CD8-positive, alpha-beta memory T cell (primary cell): Measurements from ENCODE around the gene PDIA5. TPM values are rescaled to one million over a fixed set of nuclear protein-coding genes. Genes with fewer than 3 reads are reported as not detected.

ENCODE experiments used
- CTCF ChIA-PET: fragments of 350-600 bp; sonication (Branson Sonifier 250); formaldehyde crosslinking; loops from one replicate; lab custom pipeline; 2021; ENCODE audit warnings: antibody characterized with exemption; lab: Charles Lee
- POLR2A ChIA-PET: fragments of 350-600 bp; sonication (Branson Sonifier 250); formaldehyde crosslinking; loops from one replicate; lab custom pipeline; 2021; ENCODE audit warnings: antibody characterized with exemption; lab: Charles Lee
- DNase-seq, 5 donors: peaks; one replicate each; pipeline versions ENCODE4 v3.0.0 to v3.0.0-alpha.2; 2020 to 2022; ENCODE audit warnings: mixed read lengths in 1 of 5
- H3K27ac ChIP-seq: one replicate; pipeline ENCODE4 v1.7.0; 2013; ENCODE audit warnings: low read depth, mild to moderate bottlenecking, low read length, moderate library complexity
- H3K27me3 ChIP-seq: 2 replicates; pipeline ENCODE4 v1.7.0; 2013; ENCODE audit warnings: low read length, mild to moderate bottlenecking; ENCODE audit not compliant: insufficient read depth, poor library complexity, severe bottlenecking
- H3K36me3 ChIP-seq: 2 replicates; pipeline ENCODE4 v1.7.0; 2013; ENCODE audit warnings: mild to moderate bottlenecking, low read length, moderate library complexity; ENCODE audit not compliant: insufficient read depth
- H3K4me1 ChIP-seq: 2 replicates; pipeline ENCODE4 v1.7.0; 2013; ENCODE audit warnings: mild to moderate bottlenecking, low read length, moderate library complexity; ENCODE audit not compliant: insufficient read depth
- H3K4me3 ChIP-seq: 2 replicates; pipeline ENCODE4 v1.7.0; 2013; ENCODE audit warnings: mild to moderate bottlenecking, low read length
- H3K9me3 ChIP-seq: 2 replicates; pipeline ENCODE4 v1.7.0; 2013; ENCODE audit warnings: mild to moderate bottlenecking, low read length
- H3K27ac Mint-ChIP-seq, 8 donors: one replicate each; pipeline ENCODE4 v1.8.0; 2020 to 2021; ENCODE audit warnings: mixed read lengths in 8 of 8, mild to moderate bottlenecking in 6 of 8, inconsistent platforms in 3 of 8, moderate library complexity in 3 of 8
- H3K27me3 Mint-ChIP-seq, 2 donors: one replicate each; pipeline ENCODE4 v1.8.0; 2020 to 2021; ENCODE audit warnings: mixed read lengths in 2 of 2, mild to moderate bottlenecking in 1 of 2, moderate library complexity in 1 of 2
- H3K36me3 Mint-ChIP-seq, 3 donors: one replicate each; pipeline ENCODE4 v1.8.0; 2020 to 2021; ENCODE audit warnings: mixed read lengths in 3 of 3, inconsistent platforms in 1 of 3, mild to moderate bottlenecking in 1 of 3
- H3K4me1 Mint-ChIP-seq, 3 donors: one replicate each; pipeline ENCODE4 v1.8.0; 2020 to 2021; ENCODE audit warnings: mixed read lengths in 3 of 3, inconsistent platforms in 1 of 3, mild to moderate bottlenecking in 1 of 3
- H3K4me3 Mint-ChIP-seq, 7 donors: one replicate each; pipeline ENCODE4 v1.8.0; 2020 to 2021; ENCODE audit warnings: mixed read lengths in 7 of 7, mild to moderate bottlenecking in 6 of 7, moderate library complexity in 4 of 7, inconsistent platforms in 2 of 7
- H3K9me3 Mint-ChIP-seq, 5 donors: one replicate each; pipeline ENCODE4 v1.8.0; 2020 to 2022; ENCODE audit warnings: mixed read lengths in 5 of 5, mild to moderate bottlenecking in 3 of 5, moderate library complexity in 2 of 5, inconsistent platforms in 1 of 5
- polyA plus RNA-seq: library from polyadenylated mRNA; unstranded; fragments of 300-500 nt; fragmentation: Illumina TruSeq; gene quantifications from one replicate; pipeline ENCODE4 v1.2.3, GENCODE V29; 2021
- total RNA-seq, 2 experiments: library from RNA; stranded (reverse); gene quantifications; one replicate each; pipeline ENCODE4 v1.2.3, GENCODE V29; 2021

Gene PDIA5
- total and polyA plus RNA-seq, 3 experiments from 2014 or later = 4.4 to 18.2 (median 12.7) TPM

DNA sequence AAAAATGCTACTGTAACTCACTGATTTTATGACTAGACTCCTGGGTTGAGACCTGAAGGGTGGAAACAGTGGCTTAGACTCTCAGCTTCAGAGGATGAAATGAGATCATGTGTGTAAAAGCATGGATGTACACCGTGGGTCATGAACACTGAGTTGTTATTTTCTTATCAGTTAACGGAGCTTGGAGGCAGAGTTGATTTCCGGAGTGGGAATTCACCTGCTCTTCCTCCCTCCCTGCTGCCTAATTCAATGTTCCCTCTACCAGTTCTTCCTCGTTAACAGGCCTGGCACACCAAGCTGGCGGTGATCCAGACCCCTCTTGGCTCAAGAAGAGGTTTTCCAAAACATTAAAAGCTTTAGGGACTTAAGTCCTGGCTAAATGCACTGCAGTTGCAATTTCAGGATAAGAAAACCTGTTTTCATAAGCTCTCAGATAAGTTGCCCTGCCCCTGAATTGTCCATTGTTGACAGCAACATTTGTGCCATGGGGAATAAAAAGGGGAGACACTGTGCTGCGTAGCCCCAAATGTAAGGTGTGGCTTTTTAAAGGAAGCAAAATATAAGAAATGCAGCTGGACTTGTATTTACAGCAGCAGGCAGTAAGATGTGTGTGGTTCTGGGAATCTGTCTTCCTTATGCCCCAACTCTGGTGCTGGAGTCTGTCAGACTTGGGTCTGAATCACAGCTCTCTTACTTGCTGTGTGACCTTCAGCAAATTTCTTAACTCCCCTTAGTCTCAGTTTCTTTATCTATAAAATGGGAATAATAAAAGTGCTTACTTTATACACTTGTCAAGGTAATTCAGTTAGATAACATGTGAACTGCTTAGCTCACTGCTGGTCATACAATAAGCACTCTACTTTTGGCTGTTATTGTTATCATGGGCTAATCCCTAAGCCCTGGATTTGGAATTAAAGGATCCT lies 9.9 kb downstream of the PDIA5 start:
- no peak overlapping the region for H3K4me3 Mint-ChIP-seq
- H3K9me3 Mint-ChIP-seq = no peaks in the 10 kb centered on the region
- no peak for DNase-seq
- POLR2A ChIA-PET = no interaction called here
- H3K27me3 Mint-ChIP-seq = no peaks in the 10 kb centered on the region
- CTCF ChIA-PET = no interaction called here
- H3K4me1 ChIP-seq = no peaks in the 10 kb centered on the region
- H3K36me3 ChIP-seq = no peaks in the 10 kb centered on the region
- H3K27me3 ChIP-seq = no peaks in the 10 kb centered on the region
- peaks cover 0 to 3% (median 0%) of the 10 kb centered on the region in 3 donors for H3K36me3 Mint-ChIP-seq
- H3K27ac ChIP-seq = no peak overlapping the region
- H3K4me1 Mint-ChIP-seq = peaks cover 2 to 10% (median 3%) of the 10 kb centered on the region in 3 donors
- no peaks in the 10 kb centered on the region for H3K9me3 ChIP-seq
- H3K27ac Mint-ChIP-seq = no peak overlapping the region
- H3K4me3 ChIP-seq = no peak overlapping the region

- Histone ChIP-seq H3K27ac (no peak overlapping the region), H3K36me3 (no peaks in the 10 kb centered on the region), H3K27me3 (no peaks in the 10 kb centered on the region), H3K9me3 (no peaks in the 10 kb centered on the region), H3K4me1 (no peaks in the 10 kb centered on the region), H3K4me3 (no peak overlapping the region)
- H3K27ac Mint-ChIP-seq = no peak overlapping the region
- peaks cover 0 to 3% (median 0%) of the 10 kb centered on the region in 3 donors for H3K36me3 Mint-ChIP-seq
- ChIA-PET POLR2A (no interaction called here), CTCF (no interaction called here)
- no peak for DNase-seq
- peaks cover 10 to 18% (median 11%) of the 10 kb centered on the region in 3 donors for H3K4me1 Mint-ChIP-seq
- no peaks in the 10 kb centered on the region for H3K27me3 Mint-ChIP-seq
- no peaks in the 10 kb centered on the region for H3K9me3 Mint-ChIP-seq
- no peak overlapping the region for H3K4me3 Mint-ChIP-seq
Measured at GRCh38 chr3:123078101-123078500, 11.3 kb downstream of the PDIA5 start.

- DNase-seq = no peak
- Histone ChIP-seq H3K9me3 (no peaks in the 10 kb centered on the region), H3K27me3 (no peaks in the 10 kb centered on the region), H3K27ac (peak overlapping the region; percentile 12), H3K4me1 (no peaks in the 10 kb centered on the region), H3K36me3 (no peaks in the 10 kb centered on the region), H3K4me3 (no peak overlapping the region)
- ChIA-PET CTCF (no interaction called here), POLR2A (no interaction called here)
- H3K36me3 Mint-ChIP-seq = peaks cover 0 to 5% (median 0%) of the 10 kb centered on the region in 3 donors
- H3K9me3 Mint-ChIP-seq = no peaks in the 10 kb centered on the region
- no peak overlapping the region for H3K27ac Mint-ChIP-seq
- H3K27me3 Mint-ChIP-seq = no peaks in the 10 kb centered on the region
- H3K4me3 Mint-ChIP-seq = no peak overlapping the region
- peaks cover 23 to 35% (median 32%) of the 10 kb centered on the region in 3 donors for H3K4me1 Mint-ChIP-seq
Measured at GRCh38 chr3:123080864-123081562, 14.2 kb downstream of the PDIA5 start.

DNA sequence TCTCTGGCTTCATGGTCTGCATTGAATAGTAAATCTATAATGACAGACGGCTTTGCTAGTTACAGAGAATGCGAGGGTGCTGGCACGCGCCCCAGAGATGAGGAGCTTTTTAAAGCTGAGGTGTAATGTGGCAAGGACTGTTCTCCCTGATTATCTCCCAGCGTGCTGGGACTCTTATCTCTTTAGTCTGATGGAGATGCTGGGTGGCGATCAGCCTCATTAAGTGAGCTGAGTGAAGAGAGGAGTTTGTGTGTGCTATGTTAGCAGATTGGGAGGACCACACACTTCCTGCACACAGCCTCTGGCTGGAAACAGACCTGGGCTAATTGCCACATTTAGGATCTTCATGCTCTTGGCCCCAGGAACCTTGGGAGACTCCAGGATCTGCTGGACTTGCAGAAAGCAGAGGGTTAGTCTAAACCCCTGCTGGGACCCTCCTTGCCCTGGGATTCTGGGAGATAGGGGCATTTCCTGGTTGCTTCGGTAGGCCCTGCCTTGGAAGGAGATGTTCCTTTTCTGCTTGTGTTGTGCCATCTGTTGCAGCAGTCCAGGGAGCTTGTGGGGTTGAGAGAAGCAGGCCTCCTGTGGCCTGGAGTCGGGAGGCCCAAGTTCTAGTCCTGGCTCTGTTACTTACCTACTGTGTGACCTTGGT lies 15.0 kb downstream of the PDIA5 start:
- ChIA-PET POLR2A (no interaction called here), CTCF (no interaction called here)
- no peaks in the 10 kb centered on the region for H3K9me3 ChIP-seq
- H3K27ac ChIP-seq = peak overlapping the region; percentile 12
- Mint-ChIP-seq H3K36me3 (peaks cover 0 to 5% (median 0%) of the 10 kb centered on the region in 3 donors), H3K4me3 (no peak overlapping the region), H3K27me3 (no peaks in the 10 kb centered on the region), H3K4me1 (peaks cover 23 to 36% (median 32%) of the 10 kb centered on the region in 3 donors), H3K9me3 (no peaks in the 10 kb centered on the region), H3K27ac (peak overlapping the region in 4 of 8 donors; percentile 20 to 68 (median 42))
- no peak for DNase-seq
- no peaks in the 10 kb centered on the region for H3K4me1 ChIP-seq
- no peaks in the 10 kb centered on the region for H3K36me3 ChIP-seq
- no peak overlapping the region for H3K4me3 ChIP-seq
- H3K27me3 ChIP-seq = no peaks in the 10 kb centered on the region

GRCh38 chr3:123082370-123083065 lies 15.7 kb downstream of the PDIA5 start:
- H3K4me3 ChIP-seq = no peak overlapping the region
- Mint-ChIP-seq H3K27ac (peak overlapping the region in 2 of 8 donors; percentile 33 to 51), H3K27me3 (no peaks in the 10 kb centered on the region), H3K36me3 (peaks cover 0 to 5% (median 0%) of the 10 kb centered on the region in 3 donors), H3K4me3 (no peak overlapping the region), H3K9me3 (no peaks in the 10 kb centered on the region), H3K4me1 (peaks cover 23 to 36% (median 32%) of the 10 kb centered on the region in 3 donors)
- no peaks in the 10 kb centered on the region for H3K36me3 ChIP-seq
- H3K27me3 ChIP-seq = no peaks in the 10 kb centered on the region
- ChIA-PET CTCF (no interaction called here), POLR2A (no interaction called here)
- DNase-seq = no peak
- H3K27ac ChIP-seq = no peak overlapping the region
- no peaks in the 10 kb centered on the region for H3K9me3 ChIP-seq
- no peaks in the 10 kb centered on the region for H3K4me1 ChIP-seq

GRCh38 chr3:123083383-123084124 lies 16.7 kb downstream of the PDIA5 start:
- peaks cover 0 to 5% (median 0%) of the 10 kb centered on the region in 3 donors for H3K36me3 Mint-ChIP-seq
- H3K27ac ChIP-seq = no peak overlapping the region

DNA sequence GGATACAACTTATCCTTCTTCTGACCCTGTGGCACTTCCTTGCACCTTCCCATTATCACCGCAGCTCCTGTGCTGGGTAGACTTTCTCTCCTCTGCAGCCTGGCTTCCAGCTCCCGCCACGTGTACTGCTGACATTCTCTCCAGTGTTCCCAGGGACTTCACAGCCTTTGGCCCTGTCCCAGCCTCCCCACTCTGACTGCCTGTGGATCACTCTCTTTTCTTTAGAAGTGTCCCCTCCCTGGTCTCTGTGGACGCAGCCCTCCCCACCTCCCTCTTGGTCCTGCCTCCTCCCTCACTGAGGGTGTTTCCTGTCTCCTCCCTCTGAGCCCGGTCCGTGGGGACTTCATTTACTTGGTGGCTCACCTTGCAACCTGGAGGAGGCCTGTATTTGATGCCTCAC lies 17.4 kb downstream of the PDIA5 start:
- Mint-ChIP-seq H3K4me1 (peaks cover 23 to 36% (median 29%) of the 10 kb centered on the region in 3 donors), H3K4me3 (no peak overlapping the region), H3K27me3 (no peaks in the 10 kb centered on the region), H3K27ac (peak overlapping the region in 2 of 8 donors; percentile 9 to 55), H3K36me3 (peaks cover 0 to 4% (median 0%) of the 10 kb centered on the region in 3 donors), H3K9me3 (no peaks in the 10 kb centered on the region)
- ChIA-PET CTCF (interaction anchor here (1.9 kb wide), 1 partner anchor 12 kb away, joined by 5 read pairs; no protein-coding TSS in a partner anchor), POLR2A (no interaction called here)
- H3K4me3 ChIP-seq = no peak overlapping the region
- DNase-seq = no peak
- no peaks in the 10 kb centered on the region for H3K27me3 ChIP-seq
- no peaks in the 10 kb centered on the region for H3K9me3 ChIP-seq
- H3K27ac ChIP-seq = no peak overlapping the region
- H3K36me3 ChIP-seq = no peaks in the 10 kb centered on the region
- H3K4me1 ChIP-seq = no peaks in the 10 kb centered on the region

More at GRCh38 chr3:123083383-123084124, 16.7 kb downstream of the PDIA5 start:
- Histone ChIP-seq H3K4me1 (no peaks in the 10 kb centered on the region), H3K9me3 (no peaks in the 10 kb centered on the region), H3K27me3 (no peaks in the 10 kb centered on the region), H3K36me3 (no peaks in the 10 kb centered on the region), H3K4me3 (no peak overlapping the region)
- ChIA-PET CTCF (no interaction called here), POLR2A (no interaction called here)
- H3K27me3 Mint-ChIP-seq = no peaks in the 10 kb centered on the region
- H3K9me3 Mint-ChIP-seq = no peaks in the 10 kb centered on the region
- DNase-seq = no peak
- peak overlapping the region in 3 of 8 donors; percentile 25 to 60 (median 55) for H3K27ac Mint-ChIP-seq
- no peak overlapping the region for H3K4me3 Mint-ChIP-seq
- H3K4me1 Mint-ChIP-seq = peaks cover 23 to 36% (median 32%) of the 10 kb centered on the region in 3 donors
